T-helper 17 cell (primary cell): Measurements from ENCODE around the gene EXOSC7. TPM values are rescaled to one million over a fixed set of nuclear protein-coding genes. Genes with fewer than 3 reads are reported as not detected.

ENCODE experiments used
- ATAC-seq: fragments of 150-1000 bp; cut with Tn5 transposase; 2 replicates; pipeline ENCODE4 v1.10.0; 2021; ENCODE audit warnings: mild to moderate bottlenecking, moderate library complexity
- DNase-seq, 3 donors: peaks; one replicate each; pipeline versions ENCODE4 v3.0.0 to v3.0.0-alpha.2; 2020 to 2021
- H3K9me3 ChIP-seq: one replicate; pipeline ENCODE4 v1.7.0; 2013; ENCODE audit warnings: low read length, mild to moderate bottlenecking; ENCODE audit not compliant: control insufficient read depth, poor library complexity, severe bottlenecking
- H3K27ac Mint-ChIP-seq: one replicate; pipeline ENCODE4 v1.8.0; 2022; ENCODE audit warnings: mild to moderate bottlenecking, moderate library complexity, mixed read lengths
- H3K27me3 Mint-ChIP-seq: one replicate; pipeline ENCODE4 v1.8.0; 2022; ENCODE audit warnings: mixed read lengths
- H3K36me3 Mint-ChIP-seq: one replicate; pipeline ENCODE4 v1.8.0; 2022; ENCODE audit warnings: low read depth, mixed read lengths
- H3K4me1 Mint-ChIP-seq: one replicate; pipeline ENCODE4 v1.8.0; 2022; ENCODE audit warnings: mild to moderate bottlenecking, mixed read lengths
- H3K4me3 Mint-ChIP-seq: one replicate; pipeline ENCODE4 v1.8.0; 2022; ENCODE audit warnings: mild to moderate bottlenecking, moderate library complexity, mixed read lengths
- total RNA-seq, 4 donors: library from RNA in 2 of 4; stranded (reverse) in 2 of 4; gene quantifications; one replicate each; pipeline ENCODE4 v1.2.3 and lab custom pipeline; 2022 to 2026

EXOSC7 gene
- total RNA-seq, 2 donors from 2014 or later: 36.5 to 36.9 TPM

DNA sequence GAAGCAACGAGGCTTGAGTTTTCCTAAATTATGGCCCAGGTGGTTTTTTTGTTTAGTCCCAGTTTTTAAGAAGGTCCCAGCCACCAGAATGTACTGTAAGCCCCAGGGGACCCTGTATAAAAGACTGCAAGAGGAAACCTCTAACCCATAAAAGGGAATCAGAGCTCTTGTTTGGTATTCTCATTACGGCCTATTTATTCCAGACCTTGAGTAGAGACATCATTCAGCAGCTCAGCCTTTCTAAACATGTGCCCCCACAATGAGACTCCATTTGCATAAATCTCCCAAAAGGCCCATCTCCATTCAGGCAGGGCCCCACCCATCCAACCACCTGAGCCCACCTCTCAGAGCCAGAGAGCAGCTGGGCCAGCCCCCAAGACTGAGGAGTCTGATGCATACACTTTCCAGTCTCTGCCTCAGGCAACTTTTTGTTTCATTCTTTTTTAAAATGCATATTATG lies 25.7 kb upstream of the EXOSC7 start:
- no peak overlapping the region for H3K4me3 Mint-ChIP-seq
- peak overlapping the region; percentile 74 for H3K27ac Mint-ChIP-seq
- ATAC-seq (no peak), DNase-seq (no peak)
- peaks cover 13% of the 10 kb centered on the region for H3K36me3 Mint-ChIP-seq
- no peaks in the 10 kb centered on the region for H3K9me3 ChIP-seq
- H3K27me3 Mint-ChIP-seq: no peaks in the 10 kb centered on the region
- H3K4me1 Mint-ChIP-seq: peaks cover 33% of the 10 kb centered on the region

DNA sequence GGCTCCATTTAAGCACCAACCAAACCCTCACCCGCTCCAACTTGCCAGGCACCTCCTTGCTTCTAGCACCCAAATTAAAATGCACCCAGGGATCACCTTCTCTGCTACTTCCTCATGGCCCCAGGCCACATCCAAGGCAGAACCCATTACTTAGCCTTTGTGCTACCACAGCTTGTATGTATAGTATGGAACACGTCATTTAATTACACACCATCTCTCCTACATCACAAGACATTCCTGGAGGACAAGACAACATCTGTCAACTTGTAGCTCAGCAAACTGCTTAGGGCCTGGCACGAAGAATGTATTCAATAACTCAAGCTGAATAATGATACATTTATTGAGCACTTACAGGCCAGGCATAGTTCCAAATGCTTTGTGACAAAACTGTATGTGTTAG lies 23.4 kb upstream of the EXOSC7 start:
- Mint-ChIP-seq H3K27ac (peak overlapping the region; percentile 5), H3K4me1 (peaks cover 35% of the 10 kb centered on the region), H3K27me3 (no peaks in the 10 kb centered on the region), H3K4me3 (no peak overlapping the region), H3K36me3 (peaks cover 18% of the 10 kb centered on the region)
- no peak for DNase-seq
- ATAC-seq: no peak
- H3K9me3 ChIP-seq: no peaks in the 10 kb centered on the region

DNA sequence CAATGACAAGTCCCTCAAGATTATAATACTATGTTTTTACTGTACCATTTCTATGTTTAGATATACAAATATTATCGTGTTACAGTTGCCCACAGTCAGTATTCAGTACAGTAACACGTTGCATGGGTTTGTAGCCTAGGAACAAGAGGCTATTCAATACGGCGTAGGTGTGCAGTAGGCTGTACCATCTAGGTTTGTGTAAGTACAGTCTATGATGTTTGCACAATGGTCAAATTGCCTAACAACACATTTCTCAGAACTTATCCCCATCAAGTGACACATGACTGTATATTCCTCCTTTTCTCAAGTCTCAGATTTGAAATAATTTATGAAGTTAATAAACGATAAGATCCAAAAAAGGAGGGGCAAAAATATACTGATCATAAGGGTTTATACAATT lies 21.7 kb upstream of the EXOSC7 start:
- H3K36me3 Mint-ChIP-seq: peaks cover 18% of the 10 kb centered on the region
- no peaks in the 10 kb centered on the region for H3K27me3 Mint-ChIP-seq
- H3K9me3 ChIP-seq: no peaks in the 10 kb centered on the region
- ATAC-seq (no peak), DNase-seq (no peak)
- H3K27ac Mint-ChIP-seq: no peak overlapping the region
- H3K4me3 Mint-ChIP-seq: no peak overlapping the region
- H3K4me1 Mint-ChIP-seq: peaks cover 32% of the 10 kb centered on the region

DNA sequence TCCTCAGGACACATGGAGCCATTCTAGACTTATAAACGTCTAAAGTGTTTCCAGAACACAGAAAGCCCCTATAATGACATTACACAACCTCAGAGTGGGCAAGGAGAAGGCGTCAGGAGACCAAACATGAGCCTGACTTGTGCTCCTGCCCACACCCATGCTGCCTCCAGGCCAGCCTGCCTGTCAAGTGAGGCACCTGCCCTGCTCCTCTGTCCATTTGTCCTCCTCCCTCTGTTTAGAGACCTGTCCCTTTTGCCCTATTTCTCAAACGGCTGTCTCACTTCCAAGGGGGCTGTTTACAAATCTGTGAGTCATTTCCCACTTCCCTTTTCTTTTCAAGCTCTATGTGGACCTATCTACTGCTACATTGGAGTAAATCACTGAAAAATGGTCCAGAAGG lies 21.1 kb upstream of the EXOSC7 start:
- H3K4me1 Mint-ChIP-seq: peaks cover 32% of the 10 kb centered on the region
- peaks cover 18% of the 10 kb centered on the region for H3K36me3 Mint-ChIP-seq
- DNase-seq (no peak), ATAC-seq (no peak)
- H3K27me3 Mint-ChIP-seq: no peaks in the 10 kb centered on the region
- no peak overlapping the region for H3K4me3 Mint-ChIP-seq
- H3K27ac Mint-ChIP-seq: no peak overlapping the region
- H3K9me3 ChIP-seq: no peaks in the 10 kb centered on the region

DNA sequence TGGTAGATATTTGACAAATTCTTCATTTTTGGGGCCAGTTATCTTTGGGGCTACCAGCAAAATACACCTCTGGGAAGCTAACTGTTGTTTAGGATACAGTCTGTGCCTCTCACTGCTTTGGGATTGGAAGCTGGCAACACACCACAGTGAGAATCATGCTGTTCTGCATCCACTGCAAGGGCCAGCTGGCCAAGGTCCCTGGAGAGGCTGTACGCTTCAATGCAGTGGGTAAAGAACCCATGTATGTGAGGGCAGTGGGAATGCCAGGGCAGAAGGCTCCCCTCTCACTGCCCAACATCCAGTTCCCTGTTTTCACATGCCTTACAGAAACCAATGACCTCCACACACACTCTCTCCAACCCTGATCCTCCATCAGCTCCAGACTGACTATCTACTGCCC lies 20.1 kb upstream of the EXOSC7 start:
- no peak overlapping the region for H3K27ac Mint-ChIP-seq
- H3K36me3 Mint-ChIP-seq: peaks cover 18% of the 10 kb centered on the region
- peaks cover 32% of the 10 kb centered on the region for H3K4me1 Mint-ChIP-seq

DNA sequence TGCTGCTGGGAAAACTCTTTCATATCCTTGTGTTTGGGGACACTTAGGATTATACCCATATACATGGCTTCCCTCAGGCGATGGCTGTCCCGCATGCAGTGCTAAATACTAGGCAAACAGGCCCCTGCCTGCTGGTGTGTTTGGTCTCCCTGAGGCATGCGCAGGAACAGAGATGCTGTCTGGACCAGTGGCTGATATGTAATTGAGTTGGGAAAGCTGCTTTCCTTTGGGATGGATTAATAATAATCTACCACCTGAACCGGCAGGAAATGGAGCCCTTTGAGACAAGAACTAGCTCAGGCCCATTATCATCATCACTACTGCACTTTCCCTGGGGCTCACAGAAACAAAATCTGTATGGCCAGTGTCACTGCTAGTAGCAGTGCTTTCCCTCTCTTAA lies 18.1 kb upstream of the EXOSC7 start:
- no peak overlapping the region for H3K4me3 Mint-ChIP-seq
- peak overlapping the region; percentile 74 for H3K27ac Mint-ChIP-seq
- H3K36me3 Mint-ChIP-seq: peaks cover 11% of the 10 kb centered on the region
- H3K27me3 Mint-ChIP-seq: no peaks in the 10 kb centered on the region
- DNase-seq (no peak), ATAC-seq (no peak)
- H3K4me1 Mint-ChIP-seq: peaks cover 27% of the 10 kb centered on the region
- H3K9me3 ChIP-seq: no peaks in the 10 kb centered on the region

More for the DNA sequence above, 20.1 kb upstream of the EXOSC7 start:
- no peak for ATAC-seq
- H3K9me3 ChIP-seq: no peaks in the 10 kb centered on the region
- Mint-ChIP-seq H3K27me3 (no peaks in the 10 kb centered on the region), H3K4me3 (no peak overlapping the region)
- no peak for DNase-seq

DNA sequence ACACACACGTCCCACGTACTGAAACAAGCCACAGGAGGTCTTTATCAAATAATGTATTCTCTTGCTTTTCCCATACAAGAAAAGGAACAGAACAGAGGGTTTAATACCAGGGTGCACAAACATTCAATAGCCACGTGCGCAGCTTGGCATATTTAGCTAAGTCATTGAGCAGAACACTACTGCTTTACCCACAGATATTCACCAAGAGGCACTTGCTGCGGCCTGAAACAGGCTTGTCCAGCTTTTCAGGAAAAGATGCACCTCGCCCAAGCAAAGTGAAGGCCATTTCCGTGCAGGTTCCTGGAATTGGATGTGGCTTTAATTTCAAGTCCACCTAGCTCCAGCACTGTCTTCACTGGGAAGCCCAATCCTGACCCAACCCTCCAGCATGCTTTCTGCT lies 17.7 kb upstream of the EXOSC7 start:
- H3K27me3 Mint-ChIP-seq: no peaks in the 10 kb centered on the region
- peaks cover 11% of the 10 kb centered on the region for H3K36me3 Mint-ChIP-seq
- DNase-seq: no peak
- H3K27ac Mint-ChIP-seq: no peak overlapping the region
- H3K4me3 Mint-ChIP-seq: no peak overlapping the region
- H3K4me1 Mint-ChIP-seq: peaks cover 28% of the 10 kb centered on the region
- H3K9me3 ChIP-seq: no peaks in the 10 kb centered on the region
- ATAC-seq: no peak

DNA sequence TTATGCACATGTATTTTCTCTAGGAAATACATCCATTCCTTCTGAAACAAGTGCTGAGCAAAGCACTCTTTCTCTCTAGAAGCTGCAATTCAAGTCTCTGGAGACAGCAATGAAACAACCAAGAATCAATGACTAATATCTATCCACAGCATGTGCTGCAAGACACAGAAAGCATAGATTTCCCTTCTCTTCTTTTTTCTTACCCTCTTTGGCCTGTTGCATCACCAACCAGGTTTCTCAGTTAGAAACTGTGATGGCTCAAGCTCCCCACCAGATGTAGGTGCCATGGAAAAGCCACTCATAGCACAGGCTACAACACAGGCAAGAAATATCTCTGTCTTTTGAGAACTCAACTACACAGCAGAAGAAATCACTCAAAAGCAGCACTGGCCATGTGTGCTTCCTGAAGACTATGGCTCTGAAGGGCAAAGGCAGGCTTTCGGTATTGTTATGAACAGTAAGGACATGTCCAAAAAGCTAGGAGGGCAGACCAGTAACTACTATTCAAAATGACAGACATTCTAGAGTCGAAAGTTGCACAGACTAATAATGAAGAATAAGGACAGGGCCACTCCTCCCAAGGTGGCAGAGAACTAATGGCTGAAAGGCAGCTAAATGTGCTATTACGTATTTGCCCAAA lies 15.5 kb upstream of the EXOSC7 start:
- peaks cover 11% of the 10 kb centered on the region for H3K36me3 Mint-ChIP-seq
- ATAC-seq: no peak
- no peak overlapping the region for H3K4me3 Mint-ChIP-seq
- DNase-seq: no peak
- H3K27ac Mint-ChIP-seq: no peak overlapping the region
- peaks cover 39% of the 10 kb centered on the region for H3K4me1 Mint-ChIP-seq
- H3K9me3 ChIP-seq: no peaks in the 10 kb centered on the region
- H3K27me3 Mint-ChIP-seq: no peaks in the 10 kb centered on the region

DNA sequence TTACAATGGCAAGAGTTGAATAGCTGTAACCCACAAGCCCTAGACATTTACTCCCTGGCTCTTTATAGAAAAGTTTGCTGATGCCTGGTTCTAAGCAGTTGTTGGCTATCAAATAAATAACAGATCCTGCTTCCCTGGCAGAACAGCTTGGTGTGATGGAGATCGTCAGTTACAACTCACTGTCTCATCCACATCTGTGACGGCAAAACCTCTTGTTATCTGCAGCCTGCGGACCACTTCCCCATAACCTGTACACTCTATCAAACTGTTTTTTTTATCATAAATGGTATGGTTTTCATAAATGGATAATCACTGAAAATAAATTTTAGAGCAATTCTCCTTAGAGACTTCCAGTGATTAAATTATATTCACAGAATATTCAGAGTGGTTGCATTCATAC lies 14.2 kb upstream of the EXOSC7 start:
- H3K27ac Mint-ChIP-seq: no peak overlapping the region
- H3K36me3 Mint-ChIP-seq: peaks cover 7% of the 10 kb centered on the region
- H3K9me3 ChIP-seq: no peaks in the 10 kb centered on the region
- H3K27me3 Mint-ChIP-seq: no peaks in the 10 kb centered on the region
- peaks cover 43% of the 10 kb centered on the region for H3K4me1 Mint-ChIP-seq
- ATAC-seq (no peak), DNase-seq (no peak)
- H3K4me3 Mint-ChIP-seq: no peak overlapping the region

DNA sequence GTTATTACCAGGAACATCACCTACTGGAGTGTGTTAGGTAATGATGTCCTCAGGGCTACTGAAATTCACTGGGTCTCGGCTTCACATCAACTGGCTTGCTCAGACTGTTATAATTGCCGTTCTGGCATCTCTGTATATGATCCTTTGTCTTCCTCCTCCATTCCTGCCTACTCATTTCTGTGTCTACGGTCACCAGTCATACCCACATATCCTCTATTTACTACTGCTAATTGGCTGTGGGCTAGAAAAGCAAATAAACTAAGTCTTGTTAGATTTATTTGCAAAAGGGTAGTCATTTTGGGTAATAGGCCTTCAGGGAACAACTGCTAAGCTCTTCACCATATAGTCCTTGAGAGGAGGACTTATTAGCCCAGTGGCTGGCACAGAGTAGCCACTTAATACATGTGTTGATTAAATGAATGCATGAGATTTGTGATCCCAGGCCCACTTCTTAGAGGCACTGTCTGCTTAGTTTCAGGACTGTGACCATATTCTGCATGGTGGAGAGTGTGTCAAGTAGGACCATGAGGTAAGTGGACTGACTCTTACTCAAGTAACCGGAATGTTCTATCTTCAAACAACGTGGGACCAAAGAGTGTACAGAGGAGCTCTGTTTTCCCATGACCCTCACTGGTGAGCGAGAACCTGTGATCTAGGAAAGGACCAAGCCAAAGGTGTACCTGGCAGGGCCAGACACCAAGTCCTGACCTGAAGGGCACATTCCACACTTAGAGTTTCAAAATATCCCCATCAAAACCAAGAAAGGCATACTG lies 13.2 kb upstream of the EXOSC7 start:
- Mint-ChIP-seq H3K36me3 (no peaks in the 10 kb centered on the region), H3K4me1 (peaks cover 43% of the 10 kb centered on the region), H3K27ac (no peak overlapping the region), H3K27me3 (no peaks in the 10 kb centered on the region), H3K4me3 (no peak overlapping the region)
- no peaks in the 10 kb centered on the region for H3K9me3 ChIP-seq
- ATAC-seq (no peak), DNase-seq (no peak)

DNA sequence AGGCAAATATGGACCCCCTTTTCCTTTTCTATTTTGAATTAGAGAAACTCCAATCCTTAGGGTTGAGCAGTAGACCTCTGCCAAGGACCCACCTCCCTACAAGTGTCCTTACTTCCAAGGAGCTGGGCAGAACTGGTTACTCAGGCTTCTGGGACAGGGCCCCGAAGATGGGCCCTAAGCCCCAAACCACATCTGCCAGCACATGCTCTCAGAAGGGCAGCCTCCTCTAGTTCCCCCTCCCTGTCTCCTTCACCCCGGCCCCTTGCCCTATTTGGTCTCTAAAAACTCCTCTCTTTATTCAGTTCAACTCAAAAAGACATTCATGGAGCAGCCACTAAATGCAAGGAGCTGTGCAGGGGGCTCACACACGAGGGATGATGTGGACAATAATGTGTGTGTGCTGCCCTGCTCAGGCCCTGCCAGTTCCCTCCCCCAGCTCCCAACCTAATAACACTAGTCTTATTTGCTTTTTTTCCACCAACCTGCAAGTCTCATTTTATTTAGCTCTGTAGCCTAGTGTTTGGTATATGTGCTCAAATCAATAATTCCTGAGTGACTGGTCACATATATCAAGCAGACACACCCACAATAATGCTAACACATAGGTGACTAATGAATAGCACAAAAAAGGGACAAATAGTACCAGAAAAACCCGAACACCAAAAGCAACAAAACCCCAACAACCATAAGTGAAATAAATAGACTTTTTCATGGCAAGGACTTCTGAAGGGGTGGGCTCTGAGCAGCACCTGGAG lies 12.3 kb upstream of the EXOSC7 start:
- Mint-ChIP-seq H3K36me3 (no peaks in the 10 kb centered on the region), H3K4me1 (peaks cover 50% of the 10 kb centered on the region), H3K4me3 (no peak overlapping the region), H3K27ac (peak overlapping the region; percentile 37), H3K27me3 (no peaks in the 10 kb centered on the region)
- ATAC-seq: no peak
- no peaks in the 10 kb centered on the region for H3K9me3 ChIP-seq
- no peak for DNase-seq

DNA sequence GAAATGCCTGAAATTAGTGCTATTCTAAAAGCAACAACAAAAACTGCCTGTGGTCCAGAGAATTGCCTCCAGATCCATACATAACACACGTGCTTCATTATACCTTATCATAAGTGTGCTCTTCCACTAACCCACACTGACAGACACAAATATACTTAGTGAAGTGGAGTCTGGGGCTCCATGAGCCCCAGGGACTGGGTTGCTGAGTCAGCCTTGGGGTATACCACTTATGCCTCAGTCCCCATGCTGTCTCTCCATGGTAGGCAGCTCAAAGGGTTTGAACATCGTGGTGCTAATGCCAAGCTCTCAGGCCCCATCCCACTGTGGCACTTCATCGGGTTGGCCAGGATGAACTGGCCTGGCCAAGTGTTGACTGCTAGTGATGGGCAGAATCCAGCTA lies 10.9 kb upstream of the EXOSC7 start:
- no peaks in the 10 kb centered on the region for H3K9me3 ChIP-seq
- no peak for ATAC-seq

DNA sequence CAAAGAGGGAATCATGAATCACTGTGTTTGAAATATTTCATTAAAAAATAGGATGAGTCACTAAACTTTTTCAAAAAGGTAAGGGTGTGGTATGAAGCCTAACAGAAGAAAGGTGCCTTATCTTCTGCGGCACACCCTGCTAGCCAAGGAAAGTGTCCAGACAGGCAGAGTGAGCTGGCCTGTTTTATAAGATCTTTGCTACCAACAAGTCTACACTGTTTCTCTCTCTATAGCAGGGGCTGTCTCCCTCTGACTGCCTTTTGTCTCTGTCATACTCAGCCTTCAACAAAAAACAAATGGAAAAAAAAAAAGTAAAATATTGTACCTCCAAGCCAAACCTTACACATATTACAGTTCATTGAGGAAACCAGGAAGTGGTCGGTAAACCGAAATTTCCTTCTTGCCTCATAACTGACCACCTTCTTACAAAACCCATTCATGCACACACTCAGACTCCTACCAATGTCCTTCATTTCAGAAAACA lies 9.2 kb upstream of the EXOSC7 start:
- DNase-seq (no peak), ATAC-seq (no peak)
- H3K27ac Mint-ChIP-seq: no peak overlapping the region
- H3K36me3 Mint-ChIP-seq: no peaks in the 10 kb centered on the region
- no peaks in the 10 kb centered on the region for H3K9me3 ChIP-seq
- no peak overlapping the region for H3K4me3 Mint-ChIP-seq
- peaks cover 59% of the 10 kb centered on the region for H3K4me1 Mint-ChIP-seq
- no peaks in the 10 kb centered on the region for H3K27me3 Mint-ChIP-seq

More for the DNA sequence above, 10.9 kb upstream of the EXOSC7 start:
- H3K27ac Mint-ChIP-seq: no peak overlapping the region
- no peak overlapping the region for H3K4me3 Mint-ChIP-seq
- DNase-seq: no peak
- peaks cover 62% of the 10 kb centered on the region for H3K4me1 Mint-ChIP-seq
- no peaks in the 10 kb centered on the region for H3K36me3 Mint-ChIP-seq
- no peaks in the 10 kb centered on the region for H3K27me3 Mint-ChIP-seq
